HCT116 (cell line): ENCODE results near the gene KASH5. TPM values are rescaled to one million over a fixed set of nuclear protein-coding genes. Genes with fewer than 3 reads are reported as not detected.
A peak's percentile ranks its signal among the peaks of the same experiment; 100 is the strongest.

Source experiments
- ATAC-seq: fragments of 200-7000 bp; cut with Tn5 transposase; 2 replicates; pipeline ENCODE4 v1.9.1; 2020; ENCODE audit warnings: mild to moderate bottlenecking, moderate library complexity
- BruUV-seq: library from RNA; stranded (reverse); fragments of 400-500 nt; replicated peaks from 2 replicates; lab custom pipeline; 2021; lab: Mats Ljungman, UMichigan
- CTCF ChIA-PET: fragments of 300-600 bp; sonication (Branson Sonifier 250); formaldehyde crosslinking; loops from one replicate; lab custom pipeline; 2021; ENCODE audit warnings: antibody characterized with exemption; lab: Charles Lee
- POLR2A ChIA-PET: fragments of 300-600, 350-600 bp; sonication (Branson Sonifier 250); formaldehyde crosslinking; loops from one replicate; lab custom pipeline; 2021; ENCODE audit warnings: antibody characterized with exemption; lab: Charles Lee
- RAD21 ChIA-PET, 2 experiments: fragments of 300-600 bp; sonication (Branson Sonifier 250); formaldehyde crosslinking; loops; one replicate each; lab custom pipeline; 2023; ENCODE audit warnings: low total read pairs in 2 of 2; ENCODE audit not compliant: uncharacterized antibody in 2 of 2, unreplicated experiment in 2 of 2, low non-redundant PET in 1 of 2; lab: Charles Lee
- DNase-seq: peaks from one replicate; pipeline ENCODE4 v3.0.0-alpha.2; 2010; ENCODE audit warnings: low read depth, low spot score
- H2AFZ ChIP-seq: fragments of 200-600 bp; shearing (Covaris generic), sonication (generic); 2 replicates; pipeline ENCODE4 v1.6.1; 2017; ENCODE audit warnings: low read depth, mixed run types, mixed read lengths, antibody characterized with exemption, low read length; ENCODE audit not compliant: poor library complexity, severe bottlenecking
- H3K27ac ChIP-seq: 2 replicates; pipeline ENCODE4 v1.5.1; 2012; ENCODE audit warnings: low read depth, low read length
- H3K27me3 ChIP-seq: fragments of 200-600 bp; sonication (generic); 2 replicates; pipeline ENCODE4 v1.6.1; 2016; ENCODE audit warnings: mixed run types, low read length, mixed read lengths; ENCODE audit not compliant: insufficient read depth
- H3K36me3 ChIP-seq, 2 experiments: fragments of 200-500 bp in 1 of 2; fragments of 200-600 bp in 1 of 2; sonication (Bioruptor generic) in 1 of 2; sonication (generic) in 1 of 2; 2 replicates each; pipeline versions ENCODE4 v1.5.1 to v1.6.1; 2014 to 2016; ENCODE audit warnings: low read length in 2 of 2, inconsistent platforms in 1 of 2, mixed read lengths in 1 of 2, mixed run types in 1 of 2; ENCODE audit not compliant: insufficient read depth in 2 of 2, control insufficient read depth in 1 of 2
- H3K4me1 ChIP-seq, 2 experiments: fragments of 200-600 bp in 1 of 2; sonication (generic) in 1 of 2; 2 replicates each; pipeline versions ENCODE4 v1.5.1 to v1.6.1; 2012 to 2017; ENCODE audit warnings: low read length in 2 of 2, inconsistent platforms in 1 of 2, mild to moderate bottlenecking in 1 of 2, mixed read lengths in 1 of 2, mixed run types in 1 of 2, moderate library complexity in 1 of 2; ENCODE audit not compliant: insufficient read depth in 2 of 2, control insufficient read depth in 1 of 2
- H3K4me2 ChIP-seq: fragments of 200-600 bp; sonication (generic); 2 replicates; pipeline ENCODE4 v1.6.1; 2017; ENCODE audit warnings: mixed run types, low read length, mixed read lengths
- H3K4me3 ChIP-seq, 2 experiments: fragments of 200-600 bp in 1 of 2; sonication (generic) in 1 of 2; replicated peaks in 1 of 2; 2 replicates each; pipeline ENCODE4 v1.5.1; 2011 to 2016; ENCODE audit warnings: low read length in 2 of 2, control low read depth in 1 of 2, low read depth in 1 of 2, mild to moderate bottlenecking in 1 of 2, mixed read lengths in 1 of 2, mixed run types in 1 of 2
- H3K79me2 ChIP-seq: fragments of 200-600 bp; sonication (generic); 2 replicates; pipeline ENCODE4 v1.6.1; 2017; ENCODE audit warnings: mild to moderate bottlenecking, mixed run types, low read length, moderate library complexity, mixed read lengths; ENCODE audit not compliant: insufficient read depth
- H3K9ac ChIP-seq: fragments of 200-600 bp; sonication (generic); 2 replicates; pipeline ENCODE4 v1.6.1; 2016; ENCODE audit warnings: low read length, mixed read lengths
- H3K9me2 ChIP-seq: fragments of 200-600 bp; sonication (generic), shearing (Covaris generic); 2 replicates; pipeline ENCODE4 v1.6.1; 2017; ENCODE audit warnings: mixed run types, mild to moderate bottlenecking, moderate library complexity; ENCODE audit not compliant: insufficient read depth
- H3K9me3 ChIP-seq, 2 experiments: fragments of 200-500 bp in 1 of 2; fragments of 200-600 bp in 1 of 2; sonication (Bioruptor generic) in 1 of 2; sonication (generic) in 1 of 2; 2 replicates each; pipeline ENCODE4 v1.6.1; 2014 to 2017; ENCODE audit warnings: low read length in 2 of 2, mixed read lengths in 2 of 2, inconsistent platforms in 1 of 2, low read depth in 1 of 2, mild to moderate bottlenecking in 1 of 2, mixed run types in 1 of 2, moderate library complexity in 1 of 2; ENCODE audit not compliant: control insufficient read depth in 1 of 2, insufficient read depth in 1 of 2
- H4K20me1 ChIP-seq: fragments of 200-600 bp; sonication (generic), shearing (Covaris generic); 2 replicates; pipeline ENCODE4 v1.6.1; 2017; ENCODE audit warnings: mixed run types, mild to moderate bottlenecking, moderate library complexity; ENCODE audit not compliant: insufficient read depth
- CEBPB ChIP-seq: IDR thresholded peaks from 2 replicates; pipeline ENCODE4 v1.6.1; 2012; ENCODE audit warnings: low read depth
- CTCF ChIP-seq, 3 experiments: fragments of 200-600 bp in 1 of 3; sonication (generic) in 1 of 3; IDR thresholded peaks in 2 of 3; conservative IDR thresholded peaks in 1 of 3; 2 replicates each; pipeline ENCODE4 v1.5.1; 2012 to 2017; ENCODE audit warnings: low read depth in 2 of 3, low read length in 2 of 3, antibody characterized with exemption in 1 of 3, borderline replicate concordance in 1 of 3, control low read depth in 1 of 3, mild to moderate bottlenecking in 1 of 3, mixed read lengths in 1 of 3, mixed run types in 1 of 3, moderate library complexity in 1 of 3; ENCODE audit not compliant: insufficient read depth in 1 of 3
- ELF1 ChIP-seq: IDR thresholded peaks from 2 replicates; pipeline ENCODE4 v1.6.1; 2012; ENCODE audit warnings: low read depth, borderline replicate concordance
- EZH2 ChIP-seq: fragments of 200-600 bp; sonication (generic); IDR thresholded peaks from 2 replicates; pipeline ENCODE4 v1.6.1; 2017; ENCODE audit warnings: antibody characterized with exemption, mixed run types
- JUND ChIP-seq: IDR thresholded peaks from 2 replicates; pipeline ENCODE4 v1.6.1; 2012
- POLR2AphosphoS5 ChIP-seq: IDR thresholded peaks from 2 replicates; pipeline ENCODE4 v1.6.1; 2011; ENCODE audit warnings: mild to moderate bottlenecking, low read depth, low read length, moderate library complexity
- SP1 ChIP-seq: IDR thresholded peaks from 2 replicates; pipeline ENCODE4 v1.6.1; 2012; ENCODE audit warnings: low read depth
- TCF7L2 ChIP-seq: IDR thresholded peaks from 2 replicates; pipeline ENCODE4 v1.7.0; 2011; ENCODE audit warnings: borderline replicate concordance, inconsistent platforms; ENCODE audit not compliant: insufficient read depth, insufficient read length; ENCODE audit errors: extremely low read depth
- YY1 ChIP-seq: IDR thresholded peaks from 2 replicates; pipeline ENCODE4 v1.6.1; 2011; ENCODE audit warnings: low read length, low read depth, moderate library complexity, mild to moderate bottlenecking; ENCODE audit not compliant: insufficient replicate concordance; ENCODE audit errors: extremely low read depth
- ZNF274 ChIP-seq: fragments of 200-500 bp; sonication (Bioruptor generic); IDR thresholded peaks from 2 replicates; pipeline ENCODE4 v1.6.1; 2014; ENCODE audit warnings: mild to moderate bottlenecking, low read depth, low read length, inconsistent platforms
- intact Hi-C: fragments of 100-400 bp; cut with micrococcal nuclease; formaldehyde crosslinking; loops from 2 replicates; pipeline ENCODE4 v1.10.0; 2022
- total RNA-seq: library from RNA; stranded (reverse); gene quantifications from one replicate; pipeline ENCODE4 v1.2.1, GENCODE V29; 2021; ENCODE audit not compliant: unreplicated experiment
- TF ChIP-seq, protein P1 (sequence below): IDR thresholded peaks from 2 replicates; pipeline ENCODE4 v1.6.1; 2012; ENCODE audit warnings: low read depth

KASH5 gene
- total RNA-seq, 1 experiment from 2014 or later = not detected

GRCh38 chr19:49445997-49446396, 57.9 kb downstream of the KASH5 start:
- Histone ChIP-seq H3K36me3 (peaks cover 14 to 16% of the 10 kb centered on the region in 2 experiments; a peak in 2 of 4 replicates), H2AFZ (no peak overlapping the region), H3K27me3 (no peaks in the 10 kb centered on the region), H3K4me3 (no peak overlapping the region), H3K9me2 (no peaks in the 10 kb centered on the region), H3K9ac (no peak overlapping the region), H4K20me1 (no peaks in the 10 kb centered on the region), H3K27ac (no peak overlapping the region), H3K4me2 (no peak overlapping the region), H3K9me3 (no peaks in the 10 kb centered on the region), H3K79me2 (peaks cover 19% of the 10 kb centered on the region), H3K4me1 (peaks cover 20 to 52% of the 10 kb centered on the region in 2 experiments; a peak in 3 of 4 replicates)
- POLR2A ChIA-PET = interaction anchor here (0.8 to 1.8 kb wide), 2 partner anchors 54 to 101 kb away, joined by 3 to 4 read pairs; no protein-coding TSS in a partner anchor
- CTCF ChIA-PET = interaction anchor here (1.1 to 2.1 kb wide), 4 partner anchors 20 to 101 kb away, joined by 3 to 9 read pairs (median 4); partner anchors contain the start of gene DKKL1
- DNase-seq = no peak
- TF ChIP-seq CEBPB (no peak), CTCF (IDR thresholded peaks at IDR 0.05 in 2 of 3, conservative IDR thresholded peaks at IDR 0.05 in 1 of 3; ENCODE audit: borderline replicate concordance in 1 of 3, insufficient read depth in 1 of 3, low read depth in 2 of 3, low read length in 2 of 3) (0 out of 6 replicates have a peak, but pooled peaks of 1 of the 3 experiments have one; percentile 8), SP1 (no peak)
- RAD21 ChIA-PET = no interaction called here
- BruUV-seq = no TSS peak
- intact Hi-C loops = no loop called here
- ATAC-seq = no peak

DNA sequence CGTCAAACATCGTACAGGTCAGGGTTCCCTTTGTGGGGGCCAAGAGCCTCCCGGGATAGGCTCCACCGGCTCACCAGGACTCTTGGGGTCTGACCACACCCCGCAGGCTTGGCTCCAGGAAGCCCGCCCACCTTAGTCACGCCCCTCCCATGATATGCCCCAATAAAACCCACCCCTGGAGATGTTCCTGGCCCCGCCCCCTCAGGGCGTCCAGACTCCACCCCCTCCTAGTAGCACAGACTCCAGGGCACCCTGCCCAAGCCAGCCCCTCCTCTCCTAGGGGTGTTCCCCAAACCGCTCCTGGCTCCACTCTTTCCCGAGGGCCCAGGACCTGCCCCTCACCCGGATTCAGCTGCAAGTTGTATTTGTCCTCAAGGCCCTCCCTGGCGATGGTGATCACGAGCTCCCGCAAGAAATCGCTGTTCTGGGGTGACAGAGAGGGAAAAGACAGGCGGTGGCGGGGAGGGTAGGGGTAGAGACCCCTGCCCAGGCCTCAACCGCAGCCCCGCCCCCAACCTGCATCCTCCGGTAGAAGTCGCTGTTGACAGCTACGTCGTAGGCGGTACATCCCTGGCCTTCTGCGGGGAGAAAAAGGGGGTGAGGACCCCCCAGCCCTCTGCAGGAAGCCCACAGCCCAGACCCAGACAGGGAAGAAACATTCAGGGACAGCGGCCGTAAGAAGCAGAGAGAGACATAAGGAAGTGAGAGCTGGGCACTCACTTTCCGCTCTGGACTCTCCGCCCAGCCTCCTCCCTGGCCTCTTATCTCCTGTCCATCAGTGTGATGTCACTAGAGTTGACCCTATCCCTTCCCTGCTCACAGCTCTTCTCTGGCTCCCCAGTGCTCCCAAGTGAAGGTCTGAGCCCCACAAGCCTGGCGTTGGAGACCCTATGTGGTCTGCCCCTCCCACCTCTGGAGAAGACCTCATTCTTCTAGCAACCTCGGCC, 59.7 kb downstream of the KASH5 start:
- no peaks in the 10 kb centered on the region for H3K9me3 ChIP-seq
- intact Hi-C loops = no loop called here
- no peak overlapping the region; the same call in 1 of the 2 replicates for H3K27ac ChIP-seq
- H2AFZ ChIP-seq = no peak overlapping the region
- ChIA-PET RAD21 (no interaction called here), POLR2A (no interaction called here), CTCF (no interaction called here)
- DNase-seq (peak; percentile 50), ATAC-seq (peak; percentile 13)
- H3K36me3 ChIP-seq = peaks cover 14 to 16% of the 10 kb centered on the region in 2 experiments; a peak in 2 of 4 replicates
- H3K4me2 ChIP-seq = no peak overlapping the region
- no TSS peak for BruUV-seq
- H3K4me1 ChIP-seq = peaks cover 17 to 47% of the 10 kb centered on the region in 2 experiments; a peak in 3 of 4 replicates
- H3K4me3 ChIP-seq = no peak overlapping the region
- H4K20me1 ChIP-seq = no peaks in the 10 kb centered on the region
- no peaks in the 10 kb centered on the region for H3K27me3 ChIP-seq
- H3K79me2 ChIP-seq = peaks cover 25% of the 10 kb centered on the region
- H3K9ac ChIP-seq = no peak overlapping the region
- no peaks in the 10 kb centered on the region for H3K9me2 ChIP-seq
- TF ChIP-seq YY1 (no peak), ZNF274 (no peak), TCF7L2 (no peak), POLR2AphosphoS5 (no peak; the same call in 1 of the 2 replicates), ELF1 (no peak), JUND (no peak), EZH2 (no peak)
- TF ChIP-seq, protein P1, sequence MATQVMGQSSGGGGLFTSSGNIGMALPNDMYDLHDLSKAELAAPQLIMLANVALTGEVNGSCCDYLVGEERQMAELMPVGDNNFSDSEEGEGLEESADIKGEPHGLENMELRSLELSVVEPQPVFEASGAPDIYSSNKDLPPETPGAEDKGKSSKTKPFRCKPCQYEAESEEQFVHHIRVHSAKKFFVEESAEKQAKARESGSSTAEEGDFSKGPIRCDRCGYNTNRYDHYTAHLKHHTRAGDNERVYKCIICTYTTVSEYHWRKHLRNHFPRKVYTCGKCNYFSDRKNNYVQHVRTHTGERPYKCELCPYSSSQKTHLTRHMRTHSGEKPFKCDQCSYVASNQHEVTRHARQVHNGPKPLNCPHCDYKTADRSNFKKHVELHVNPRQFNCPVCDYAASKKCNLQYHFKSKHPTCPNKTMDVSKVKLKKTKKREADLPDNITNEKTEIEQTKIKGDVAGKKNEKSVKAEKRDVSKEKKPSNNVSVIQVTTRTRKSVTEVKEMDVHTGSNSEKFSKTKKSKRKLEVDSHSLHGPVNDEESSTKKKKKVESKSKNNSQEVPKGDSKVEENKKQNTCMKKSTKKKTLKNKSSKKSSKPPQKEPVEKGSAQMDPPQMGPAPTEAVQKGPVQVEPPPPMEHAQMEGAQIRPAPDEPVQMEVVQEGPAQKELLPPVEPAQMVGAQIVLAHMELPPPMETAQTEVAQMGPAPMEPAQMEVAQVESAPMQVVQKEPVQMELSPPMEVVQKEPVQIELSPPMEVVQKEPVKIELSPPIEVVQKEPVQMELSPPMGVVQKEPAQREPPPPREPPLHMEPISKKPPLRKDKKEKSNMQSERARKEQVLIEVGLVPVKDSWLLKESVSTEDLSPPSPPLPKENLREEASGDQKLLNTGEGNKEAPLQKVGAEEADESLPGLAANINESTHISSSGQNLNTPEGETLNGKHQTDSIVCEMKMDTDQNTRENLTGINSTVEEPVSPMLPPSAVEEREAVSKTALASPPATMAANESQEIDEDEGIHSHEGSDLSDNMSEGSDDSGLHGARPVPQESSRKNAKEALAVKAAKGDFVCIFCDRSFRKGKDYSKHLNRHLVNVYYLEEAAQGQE = no peak
